ENCODE measurements around the gene FOSL2.

Gene FOSL2

GRCh38 chr2:28399289-28399688 is 6.6 kb downstream of the FOSL2 start:
- ATAC-seq (replicated peaks) = no peak
- H3K27ac Mint-ChIP-seq = peak overlapping the region in 1 of 2 donors; percentile 72

DNA sequence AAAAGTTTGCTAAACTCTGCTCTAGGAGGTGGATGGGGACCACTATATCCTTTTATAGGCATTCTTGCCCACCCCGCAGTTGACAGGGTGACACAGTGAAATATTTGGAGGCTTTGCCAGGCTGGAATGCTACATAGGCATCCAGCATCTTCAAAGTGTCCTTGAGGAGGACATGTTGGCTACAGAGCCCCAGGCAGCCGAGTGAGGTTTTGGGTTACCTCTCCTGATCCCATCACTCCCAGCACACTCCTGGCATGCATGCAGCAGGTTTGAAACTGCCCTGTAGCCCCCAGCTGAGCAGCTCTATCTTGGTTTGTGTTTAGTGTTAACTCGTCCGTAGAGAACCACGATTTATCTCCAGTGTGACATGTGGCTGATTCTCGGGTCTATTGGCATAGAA is 7.3 kb downstream of the FOSL2 start:
- peaks cover 55 to 58% of the 10 kb centered on the region in 2 donors for H3K4me1 Mint-ChIP-seq (ENCODE audit: low read depth in 2 of 2)
- H3K9me3 Mint-ChIP-seq = no peaks in the 10 kb centered on the region
- H3K4me3 Mint-ChIP-seq = peak overlapping the region in 1 of 2 donors; percentile 62
- no peaks in the 10 kb centered on the region for H3K27me3 Mint-ChIP-seq
- H3K27ac Mint-ChIP-seq = peak overlapping the region in 1 of 2 donors; percentile 72
- peaks cover 46% of the 10 kb centered on the region for H3K36me3 Mint-ChIP-seq (ENCODE audit: insufficient read depth)
- no peak for ATAC-seq (replicated peaks)
- no peak for DNase-seq

More at GRCh38 chr2:28399289-28399688, 6.6 kb downstream of the FOSL2 start:
- H3K4me1 Mint-ChIP-seq (ENCODE audit: low read depth in 2 of 2) = peaks cover 55 to 58% of the 10 kb centered on the region in 2 donors
- no peaks in the 10 kb centered on the region for H3K27me3 Mint-ChIP-seq
- no peaks in the 10 kb centered on the region for H3K9me3 Mint-ChIP-seq
- H3K36me3 Mint-ChIP-seq (ENCODE audit: insufficient read depth) = peaks cover 39% of the 10 kb centered on the region
- DNase-seq = no peak
- H3K4me3 Mint-ChIP-seq = peak overlapping the region in 1 of 2 donors; percentile 62

DNA sequence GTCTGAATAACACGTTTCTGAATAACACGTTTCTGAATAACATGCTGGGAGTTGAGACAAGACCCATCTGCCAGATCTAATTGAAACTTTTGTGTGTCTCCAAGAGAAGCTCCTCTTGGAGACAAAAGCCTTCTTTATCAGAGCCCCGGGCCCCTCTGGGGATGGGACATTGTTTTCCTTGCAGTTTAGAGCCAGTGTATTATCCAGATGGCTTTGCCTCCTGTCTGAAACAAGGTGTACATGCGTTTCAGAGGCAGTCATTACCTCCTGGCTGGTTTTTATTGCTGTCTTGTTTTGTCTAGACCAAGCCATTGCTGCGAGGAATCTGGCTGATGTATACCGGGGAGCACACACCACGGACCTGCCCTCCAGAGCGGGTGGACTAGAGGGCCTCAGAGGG is 7.8 kb downstream of the FOSL2 start:
- no peaks in the 10 kb centered on the region for H3K9me3 Mint-ChIP-seq
- peak overlapping the region in 1 of 2 donors; percentile 62 for H3K4me3 Mint-ChIP-seq
- no peaks in the 10 kb centered on the region for H3K27me3 Mint-ChIP-seq
- DNase-seq = no peak
- ATAC-seq (replicated peaks) = no peak
- peaks cover 51% of the 10 kb centered on the region for H3K36me3 Mint-ChIP-seq (ENCODE audit: insufficient read depth)
- H3K27ac Mint-ChIP-seq = peak overlapping the region in 1 of 2 donors; percentile 72
- peaks cover 55 to 59% of the 10 kb centered on the region in 2 donors for H3K4me1 Mint-ChIP-seq (ENCODE audit: low read depth in 2 of 2)

GRCh38 chr2:28400921-28401320 is 8.3 kb downstream of the FOSL2 start:
- Mint-ChIP-seq H3K27me3 (no peaks in the 10 kb centered on the region), H3K9me3 (no peaks in the 10 kb centered on the region), H3K27ac (peak overlapping the region in 1 of 2 donors; percentile 72), H3K4me3 (peak overlapping the region in 1 of 2 donors; percentile 62), H3K4me1 (ENCODE audit: low read depth in 2 of 2) (peaks cover 55 to 62% of the 10 kb centered on the region in 2 donors), H3K36me3 (ENCODE audit: insufficient read depth) (peaks cover 56% of the 10 kb centered on the region)
- ATAC-seq (replicated peaks) = no peak
- no peak for DNase-seq

- Mint-ChIP-seq H3K27ac (peak overlapping the region; percentile 44 to 72), H3K9me3 (no peaks in the 10 kb centered on the region), H3K36me3 (ENCODE audit: insufficient read depth) (peaks cover 60% of the 10 kb centered on the region), H3K4me1 (ENCODE audit: low read depth in 2 of 2) (peaks cover 58 to 65% of the 10 kb centered on the region in 2 donors), H3K27me3 (no peaks in the 10 kb centered on the region), H3K4me3 (peak overlapping the region in 1 of 2 donors; percentile 7)
- ATAC-seq (replicated peaks) (no peak), DNase-seq (no peak)
These were observed 8.8 kb downstream of the FOSL2 start for GRCh38 chr2:28401411-28401810.

GRCh38 chr2:28401948-28402550 is 9.4 kb downstream of the FOSL2 start:
- DNase-seq = no peak
- H3K27ac Mint-ChIP-seq = peak overlapping the region; percentile 44 to 72
- ATAC-seq (replicated peaks) = no peak
- H3K4me1 Mint-ChIP-seq (ENCODE audit: low read depth in 2 of 2) = peaks cover 64 to 72% of the 10 kb centered on the region in 2 donors
- no peaks in the 10 kb centered on the region for H3K27me3 Mint-ChIP-seq
- H3K4me3 Mint-ChIP-seq = peak overlapping the region; percentile 49 to 56
- peaks cover 67% of the 10 kb centered on the region for H3K36me3 Mint-ChIP-seq (ENCODE audit: insufficient read depth)
- no peaks in the 10 kb centered on the region for H3K9me3 Mint-ChIP-seq

DNA sequence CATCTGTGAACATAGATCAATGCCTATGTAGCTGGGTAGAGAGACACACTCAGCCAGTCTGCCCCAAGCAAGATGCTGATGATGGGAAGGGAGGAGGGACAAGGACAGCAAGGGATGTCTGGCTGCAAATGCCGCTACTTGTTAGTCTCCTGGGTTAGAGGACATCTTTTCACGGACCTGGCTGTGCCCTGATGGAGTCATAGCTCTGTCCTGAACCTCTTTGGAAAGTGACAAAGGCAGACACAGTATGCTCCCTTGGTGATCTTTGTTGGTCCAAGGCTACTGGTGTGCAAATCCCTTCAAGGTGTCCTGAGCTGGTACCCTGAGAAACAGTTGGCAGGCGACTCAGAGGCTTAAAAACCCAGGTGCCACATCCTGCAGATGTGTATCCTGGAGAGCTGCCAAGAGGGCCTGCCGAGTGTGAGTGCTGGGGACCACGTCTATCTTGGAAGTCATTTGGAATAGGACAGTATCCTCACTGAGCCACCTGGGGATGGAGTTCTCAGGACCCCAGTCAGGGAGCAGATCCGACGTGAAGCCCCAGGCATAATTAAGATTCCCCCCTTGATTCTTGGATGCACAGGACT is 10.8 kb downstream of the FOSL2 start:
- peaks cover 80% of the 10 kb centered on the region for H3K36me3 Mint-ChIP-seq (ENCODE audit: insufficient read depth)
- ATAC-seq (replicated peaks) (no peak), DNase-seq (no peak)
- peak overlapping the region; percentile 44 to 100 for H3K27ac Mint-ChIP-seq
- peaks cover 63 to 77% of the 10 kb centered on the region in 2 donors for H3K4me1 Mint-ChIP-seq (ENCODE audit: low read depth in 2 of 2)
- no peaks in the 10 kb centered on the region for H3K9me3 Mint-ChIP-seq
- H3K4me3 Mint-ChIP-seq = peak overlapping the region; percentile 49 to 56
- no peaks in the 10 kb centered on the region for H3K27me3 Mint-ChIP-seq

DNA sequence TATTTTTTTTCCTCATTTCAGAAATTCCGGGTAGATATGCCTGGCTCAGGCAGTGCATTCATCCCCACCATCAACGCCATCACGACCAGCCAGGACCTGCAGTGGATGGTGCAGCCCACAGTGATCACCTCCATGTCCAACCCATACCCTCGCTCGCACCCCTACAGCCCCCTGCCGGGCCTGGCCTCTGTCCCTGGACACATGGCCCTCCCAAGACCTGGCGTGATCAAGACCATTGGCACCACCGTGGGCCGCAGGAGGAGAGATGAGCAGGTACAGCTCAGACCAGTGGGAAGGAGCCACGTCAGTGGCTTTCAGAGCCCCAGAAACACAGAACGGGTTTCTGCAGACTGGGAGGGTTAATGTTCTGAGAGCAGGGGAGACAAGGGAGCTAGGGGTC is 11.4 kb downstream of the FOSL2 start:
- no peak for ATAC-seq (replicated peaks)
- H3K4me1 Mint-ChIP-seq (ENCODE audit: low read depth in 2 of 2) = peaks cover 67 to 79% of the 10 kb centered on the region in 2 donors
- peak overlapping the region in 1 of 2 donors; percentile 56 for H3K4me3 Mint-ChIP-seq
- H3K27ac Mint-ChIP-seq = peak overlapping the region; percentile 44 to 100
- no peaks in the 10 kb centered on the region for H3K9me3 Mint-ChIP-seq
- no peaks in the 10 kb centered on the region for H3K27me3 Mint-ChIP-seq
- DNase-seq = no peak
- H3K36me3 Mint-ChIP-seq (ENCODE audit: insufficient read depth) = peaks cover 86% of the 10 kb centered on the region

DNA sequence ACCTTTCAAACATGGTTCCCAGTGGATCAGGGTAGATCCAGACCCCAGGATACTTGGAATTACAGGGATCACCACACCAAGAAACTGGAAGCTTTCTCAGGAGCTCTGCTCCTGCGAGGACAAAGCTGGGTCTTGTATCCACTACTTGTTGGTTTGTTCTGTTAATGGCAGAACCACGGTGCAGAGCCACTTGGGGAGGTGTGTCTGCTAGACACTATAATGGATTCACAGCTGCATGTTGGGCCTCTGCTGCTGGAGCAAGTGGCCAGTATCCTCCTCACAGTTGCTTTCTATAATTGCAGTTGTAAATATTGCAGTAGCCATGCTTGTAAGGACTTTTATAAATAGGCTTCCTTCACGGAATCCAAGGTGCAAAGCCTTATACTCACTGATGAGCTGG is 12.9 kb downstream of the FOSL2 start:
- ATAC-seq (replicated peaks) = no peak
- Mint-ChIP-seq H3K27ac (peak overlapping the region; percentile 100), H3K4me3 (peak overlapping the region in 1 of 2 donors; percentile 70), H3K4me1 (ENCODE audit: low read depth in 2 of 2) (peaks cover 65 to 78% of the 10 kb centered on the region in 2 donors), H3K36me3 (ENCODE audit: insufficient read depth) (peaks cover 99% of the 10 kb centered on the region), H3K9me3 (no peaks in the 10 kb centered on the region), H3K27me3 (no peaks in the 10 kb centered on the region)
- DNase-seq = no peak

GRCh38 chr2:28406276-28407096 is 13.8 kb downstream of the FOSL2 start:
- no peaks in the 10 kb centered on the region for H3K27me3 Mint-ChIP-seq
- peaks cover 99% of the 10 kb centered on the region for H3K36me3 Mint-ChIP-seq (ENCODE audit: insufficient read depth)
- no peaks in the 10 kb centered on the region for H3K9me3 Mint-ChIP-seq
- DNase-seq (peak; percentile 82 to 87 (median 86)), ATAC-seq (replicated peaks) (peak; percentile 69)
- peaks cover 70 to 82% of the 10 kb centered on the region in 2 donors for H3K4me1 Mint-ChIP-seq (ENCODE audit: low read depth in 2 of 2)
- peak overlapping the region; percentile 100 for H3K27ac Mint-ChIP-seq
- H3K4me3 Mint-ChIP-seq = peak overlapping the region; percentile 70 to 80

GRCh38 chr2:28407131-28407975 is 14.7 kb downstream of the FOSL2 start:
- peak overlapping the region; percentile 100 for H3K27ac Mint-ChIP-seq
- H3K4me3 Mint-ChIP-seq = peak overlapping the region; percentile 70 to 80
- peaks cover 65 to 80% of the 10 kb centered on the region in 2 donors for H3K4me1 Mint-ChIP-seq (ENCODE audit: low read depth in 2 of 2)
- no peaks in the 10 kb centered on the region for H3K9me3 Mint-ChIP-seq
- peaks cover 99% of the 10 kb centered on the region for H3K36me3 Mint-ChIP-seq (ENCODE audit: insufficient read depth)
- no peak for ATAC-seq (replicated peaks)
- no peak for DNase-seq
- H3K27me3 Mint-ChIP-seq = no peaks in the 10 kb centered on the region

DNA sequence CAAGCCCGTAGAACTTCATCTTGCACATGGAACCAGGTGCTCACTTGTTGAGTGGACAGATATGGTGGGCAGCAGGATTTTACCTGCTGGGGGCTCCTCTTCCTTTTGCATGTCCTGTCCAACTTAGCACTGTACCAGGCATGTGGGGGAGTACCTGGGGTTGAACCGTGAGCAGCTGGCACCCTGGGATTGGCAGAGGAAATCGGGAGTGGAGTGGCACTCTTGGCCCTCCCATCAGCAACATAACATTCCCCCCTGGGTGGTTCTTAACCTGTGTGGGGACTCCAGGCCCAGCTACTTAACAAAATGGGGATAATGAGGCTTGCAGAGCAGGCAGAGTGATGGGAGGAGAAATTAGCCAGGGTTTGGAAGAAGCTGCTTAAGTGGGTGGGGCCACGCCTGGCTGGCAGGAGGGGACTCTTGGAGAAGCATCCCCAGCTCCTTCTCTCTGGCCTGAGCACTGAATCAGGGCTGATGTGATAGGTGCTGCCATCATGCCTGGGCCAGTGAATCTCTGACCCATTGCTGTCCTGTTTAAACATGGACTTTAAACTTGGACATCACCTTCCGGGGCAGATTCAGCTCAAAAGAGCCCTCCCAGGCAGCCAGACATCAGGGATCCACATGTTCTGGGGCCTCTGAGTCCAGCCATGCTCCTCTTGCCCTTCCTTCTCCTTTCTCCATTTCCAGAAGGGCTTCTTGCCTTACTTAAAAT is 15.5 kb downstream of the FOSL2 start:
- H3K9me3 Mint-ChIP-seq = no peaks in the 10 kb centered on the region
- H3K27me3 Mint-ChIP-seq = no peaks in the 10 kb centered on the region
- H3K4me1 Mint-ChIP-seq (ENCODE audit: low read depth in 2 of 2) = peaks cover 63 to 81% of the 10 kb centered on the region in 2 donors
- peak overlapping the region; percentile 71 to 80 for H3K4me3 Mint-ChIP-seq
- ATAC-seq (replicated peaks) (no peak), DNase-seq (no peak)
- peak overlapping the region; percentile 100 for H3K27ac Mint-ChIP-seq
- H3K36me3 Mint-ChIP-seq (ENCODE audit: insufficient read depth) = peaks cover 99% of the 10 kb centered on the region

Data from effector memory CD8-positive, alpha-beta T cell (primary cell).